Hepatocyte (in vitro differentiated cells): ENCODE results near the gene USP48.

Source experiments
- EZH2 ChIP-seq: fragments of 200-600 bp; sonication (generic); IDR thresholded peaks from 2 replicates; pipeline ENCODE4 v1.6.1; 2016; ENCODE audit warnings: antibody characterized with exemption, mild to moderate bottlenecking, borderline replicate concordance
- EZH2phosphoT487 ChIP-seq: fragments of 200-600 bp; sonication (generic); IDR thresholded peaks from one replicate; pipeline ENCODE4 v1.6.1; 2018; ENCODE audit warnings: antibody characterized with exemption, mild to moderate bottlenecking, low read depth, moderate library complexity; ENCODE audit not compliant: unreplicated experiment, severe bottlenecking
- TF ChIP-seq, protein P1 (sequence below): fragments of 200-600 bp; sonication (generic); IDR thresholded peaks from 2 replicates; pipeline ENCODE4 v1.5.1; 2016; ENCODE audit warnings: antibody characterized with exemption, mild to moderate bottlenecking; ENCODE audit not compliant: poor library complexity

DNA sequence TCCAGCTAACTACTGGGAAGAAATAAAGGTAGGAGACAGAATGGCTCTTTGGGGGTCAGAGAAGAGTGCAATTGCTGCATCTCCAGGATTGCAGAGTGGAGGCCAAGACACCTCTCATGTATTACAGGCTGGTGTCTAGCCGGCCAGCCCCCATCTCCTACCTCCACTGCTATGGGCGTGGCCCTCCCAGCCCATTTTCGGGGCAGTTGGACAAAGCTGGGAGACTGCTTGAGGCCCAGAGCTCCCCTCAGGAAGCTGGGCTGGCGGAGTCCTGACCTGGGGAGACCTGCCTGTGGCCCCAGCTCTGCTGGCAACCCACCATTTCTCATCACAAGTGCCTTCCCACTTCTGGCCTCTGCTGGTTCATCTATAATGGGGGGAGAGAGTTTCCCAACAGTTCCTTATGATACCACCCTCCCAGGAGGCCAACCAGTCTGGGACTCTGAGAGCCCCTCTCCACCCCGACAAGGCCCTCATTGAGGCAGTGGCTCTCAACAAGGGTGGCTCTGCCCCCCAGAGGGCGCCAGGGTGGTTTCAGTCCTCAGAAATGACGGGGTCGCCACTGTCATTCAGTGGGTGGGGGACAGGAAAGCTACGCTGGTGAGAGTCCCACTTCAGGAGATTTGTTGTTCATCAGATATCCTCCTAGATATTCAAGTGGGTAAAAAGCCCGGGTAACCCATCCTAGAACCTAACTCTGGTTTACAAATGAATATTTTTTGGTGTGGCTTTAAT is 125.3 kb downstream of the USP48 start:
- TF ChIP-seq, protein P1, sequence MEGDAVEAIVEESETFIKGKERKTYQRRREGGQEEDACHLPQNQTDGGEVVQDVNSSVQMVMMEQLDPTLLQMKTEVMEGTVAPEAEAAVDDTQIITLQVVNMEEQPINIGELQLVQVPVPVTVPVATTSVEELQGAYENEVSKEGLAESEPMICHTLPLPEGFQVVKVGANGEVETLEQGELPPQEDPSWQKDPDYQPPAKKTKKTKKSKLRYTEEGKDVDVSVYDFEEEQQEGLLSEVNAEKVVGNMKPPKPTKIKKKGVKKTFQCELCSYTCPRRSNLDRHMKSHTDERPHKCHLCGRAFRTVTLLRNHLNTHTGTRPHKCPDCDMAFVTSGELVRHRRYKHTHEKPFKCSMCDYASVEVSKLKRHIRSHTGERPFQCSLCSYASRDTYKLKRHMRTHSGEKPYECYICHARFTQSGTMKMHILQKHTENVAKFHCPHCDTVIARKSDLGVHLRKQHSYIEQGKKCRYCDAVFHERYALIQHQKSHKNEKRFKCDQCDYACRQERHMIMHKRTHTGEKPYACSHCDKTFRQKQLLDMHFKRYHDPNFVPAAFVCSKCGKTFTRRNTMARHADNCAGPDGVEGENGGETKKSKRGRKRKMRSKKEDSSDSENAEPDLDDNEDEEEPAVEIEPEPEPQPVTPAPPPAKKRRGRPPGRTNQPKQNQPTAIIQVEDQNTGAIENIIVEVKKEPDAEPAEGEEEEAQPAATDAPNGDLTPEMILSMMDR, result no peak
- no peak for TF ChIP-seq EZH2
- no peak for TF ChIP-seq EZH2phosphoT487
